ENCODE measurements around the gene PLS3. TPM values are rescaled to one million over a fixed set of nuclear protein-coding genes. Genes with fewer than 3 reads are reported as not detected.

PLS3 gene
- total and polyA plus RNA-seq, 2 donors (not counting 3 experiments of a cell fraction or from before 2014, with no cell fraction given), result 120 to 329 TPM

- FAIRE-seq, result peak; percentile 91
- Histone ChIP-seq H3K9me3 (replicated peaks; ENCODE audit: control insufficient read depth, insufficient read depth, low read length) (no peaks in the 10 kb centered on the region), H3K4me3 (replicated peaks in 1 of 3; ENCODE audit: insufficient read depth in 1 of 3, low read depth in 1 of 3, low read length in 3 of 3) (peak overlapping the region; percentile 60 to 89 (median 77)), H3K4me1 (ENCODE audit: control insufficient read depth, extremely low read depth, insufficient read depth, low read length) (peaks cover 38% of the 10 kb centered on the region), H3K9ac (replicated peaks; ENCODE audit: extremely low read depth, insufficient read depth, low read length) (peak overlapping the region; percentile 96), H3K79me2 (ENCODE audit: control insufficient read depth, insufficient read depth, low read length) (peaks cover 60% of the 10 kb centered on the region), H2AFZ (ENCODE audit: low read depth, low read length) (no peak overlapping the region), H4K20me1 (replicated peaks; ENCODE audit: control insufficient read depth, extremely low read depth, insufficient read depth, low read length) (no peaks in the 10 kb centered on the region), H3K27ac (ENCODE audit: insufficient read depth, low read depth, low read length) (peak overlapping the region; percentile 94), H3K36me3 (ENCODE audit: control insufficient read depth in 2 of 2, extremely low read depth in 1 of 2, insufficient read depth in 2 of 2, low read length in 2 of 2) (no peaks in the 10 kb centered on the region), H3K27me3 (ENCODE audit: control insufficient read depth in 2 of 2, insufficient read depth in 2 of 2, low read length in 2 of 2) (no peaks in the 10 kb centered on the region), H3K9me1 (replicated peaks; ENCODE audit: control insufficient read depth, extremely low read depth, insufficient read depth, low read length) (no peaks in the 10 kb centered on the region), H3K4me2 (ENCODE audit: insufficient read depth, low read length) (peak overlapping the region; percentile 87)
- peak; percentile 56 for DNase-seq (ENCODE audit: low read depth, low spot score)
- ChIA-PET CTCF (interaction anchor here (0.6 to 3.8 kb wide), 8 partner anchors 15 to 232 kb away, joined by 3 to 23 read pairs (median 4); no protein-coding TSS in a partner anchor), POLR2A (interaction anchor here (0.9 to 1.7 kb wide), 3 partner anchors 31 to 235 kb away, joined by 4 to 5 read pairs (median 4); no protein-coding TSS in a partner anchor)
- intact Hi-C loops (cut with micrococcal nuclease), result loop anchor here (1.0 to 5.0 kb wide), 4 partner anchors 53 to 232 kb away; no protein-coding TSS in a partner anchor
- TF ChIP-seq MYC (IDR thresholded peaks at IDR 0.05; ENCODE audit: low read depth, low read length) (no peak), MAX (IDR thresholded peaks at IDR 0.05; ENCODE audit: insufficient read depth, insufficient read length) (peak; percentile 69)
- dilution Hi-C loops (cut with MboI; ENCODE audit: extremely low pct_ligation_motif_present, low sequenced_read_pairs), result no loop called here
- BruUV-seq (replicated peaks), result no TSS peak
Measured at GRCh38 chrX:115562480-115562847, 1.5 kb downstream of the PLS3 start.

DNA sequence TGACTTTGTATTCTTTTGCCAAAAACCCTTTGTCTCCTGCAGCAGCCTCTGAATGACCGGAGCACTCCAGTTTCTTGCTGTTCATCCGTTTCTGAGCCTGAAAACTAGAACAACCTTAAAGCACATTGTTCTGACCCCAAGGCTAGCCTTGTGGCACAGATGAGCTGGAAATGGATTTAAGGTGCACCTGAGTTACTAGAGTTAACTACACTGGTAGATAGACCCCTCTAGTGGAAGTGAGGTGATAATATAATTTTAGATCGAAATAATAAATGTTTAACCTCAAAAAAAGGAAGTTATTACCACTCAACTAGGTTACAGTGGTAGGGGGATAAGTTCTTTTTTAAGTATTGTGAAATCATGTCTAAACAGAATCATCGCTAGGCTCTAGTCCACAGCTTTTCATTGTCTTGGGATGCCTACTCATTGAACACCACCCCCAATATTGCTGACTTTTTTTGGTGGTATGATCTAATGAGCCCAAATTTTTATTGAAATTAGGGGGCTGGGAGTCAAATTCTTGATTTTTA is 2.7 kb downstream of the PLS3 start:
- Histone ChIP-seq H4K20me1 (replicated peaks; ENCODE audit: control insufficient read depth, extremely low read depth, insufficient read depth, low read length) (no peaks in the 10 kb centered on the region), H3K9me1 (replicated peaks; ENCODE audit: control insufficient read depth, extremely low read depth, insufficient read depth, low read length) (no peaks in the 10 kb centered on the region), H3K9ac (replicated peaks; ENCODE audit: extremely low read depth, insufficient read depth, low read length) (peak overlapping the region; percentile 96), H2AFZ (ENCODE audit: low read depth, low read length) (no peak overlapping the region), H3K4me1 (ENCODE audit: control insufficient read depth, extremely low read depth, insufficient read depth, low read length) (peaks cover 38% of the 10 kb centered on the region), H3K4me2 (ENCODE audit: insufficient read depth, low read length) (peak overlapping the region; percentile 87), H3K4me3 (replicated peaks in 1 of 3; ENCODE audit: insufficient read depth in 1 of 3, low read depth in 1 of 3, low read length in 3 of 3) (peak overlapping the region in 1 of 3 experiments; percentile 41), H3K27me3 (ENCODE audit: control insufficient read depth in 2 of 2, insufficient read depth in 2 of 2, low read length in 2 of 2) (no peaks in the 10 kb centered on the region), H3K9me3 (replicated peaks; ENCODE audit: control insufficient read depth, insufficient read depth, low read length) (no peaks in the 10 kb centered on the region), H3K79me2 (ENCODE audit: control insufficient read depth, insufficient read depth, low read length) (peaks cover 70% of the 10 kb centered on the region), H3K27ac (ENCODE audit: insufficient read depth, low read depth, low read length) (peak overlapping the region; percentile 26), H3K36me3 (ENCODE audit: control insufficient read depth in 2 of 2, extremely low read depth in 1 of 2, insufficient read depth in 2 of 2, low read length in 2 of 2) (no peaks in the 10 kb centered on the region)
- POLR2A ChIA-PET, result interaction anchor here (1.7 kb wide), 1 partner anchor 30 kb away, joined by 5 read pairs; no protein-coding TSS in a partner anchor
- TF ChIP-seq EZH2 (IDR thresholded peaks at IDR 0.05; ENCODE audit: borderline replicate concordance, low read depth, low read length, severe bottlenecking), result no peak
- no peak for TF ChIP-seq MAX (IDR thresholded peaks at IDR 0.05; ENCODE audit: insufficient read depth, insufficient read length)
- no peak for TF ChIP-seq FOS (IDR thresholded peaks at IDR 0.05; ENCODE audit: borderline replicate concordance, insufficient read depth, low read length)
- no peak for TF ChIP-seq GATA2 (IDR thresholded peaks at IDR 0.05; ENCODE audit: insufficient read depth, insufficient read length, low read depth, low read length)
- TF ChIP-seq JUN (IDR thresholded peaks at IDR 0.05; ENCODE audit: borderline replicate concordance, insufficient read depth, insufficient read length, low read depth), result no peak
- TF ChIP-seq CTCF (IDR thresholded peaks at IDR 0.05; ENCODE audit: extremely low read depth in 1 of 2, insufficient read depth in 1 of 2, low read depth in 1 of 2, low read length in 2 of 2), result no peak
- no peak for FAIRE-seq
- dilution Hi-C loops (cut with MboI; ENCODE audit: extremely low pct_ligation_motif_present, low sequenced_read_pairs) (no loop called here), intact Hi-C loops (cut with micrococcal nuclease) (loop anchor here (2.0 to 5.0 kb wide), 3 partner anchors 71 to 233 kb away; no protein-coding TSS in a partner anchor)
- DNase-seq (ENCODE audit: low read depth, low spot score), result peak; percentile 36
- BruUV-seq (replicated peaks), result no TSS peak
- CTCF ChIA-PET, result interaction anchor here (1.1 to 3.8 kb wide), 7 partner anchors 8 to 233 kb away, joined by 3 to 23 read pairs (median 5); no protein-coding TSS in a partner anchor
